Activated CD4-positive, alpha-beta T cell treated with anti-CD3 and anti-CD28 coated beads for 1 hour (primary cell): Measurements from ENCODE around the gene AKAP12.
"Not testable (repeated sequence)": the region's sequence is repeated elsewhere in the genome, so short reads cannot be mapped to it uniquely, and the experiment has no call there.

Experiments
- DNase-seq: peaks from one replicate; pipeline ENCODE4 v3.0.0-alpha.2; 2020

AKAP12 gene

GRCh38 chr6:151351146-151351700, 111.5 kb downstream of the AKAP12 start:
- DNase-seq: no peak

GRCh38 chr6:151351731-151352130, 112.0 kb downstream of the AKAP12 start:
- DNase-seq: no peak

- DNase-seq: no peak
Measured at GRCh38 chr6:151352410-151353396, 112.9 kb downstream of the AKAP12 start.

- DNase-seq: no peak
Measured at GRCh38 chr6:151353795-151354194, 114.0 kb downstream of the AKAP12 start.

- not testable (repeated sequence) for DNase-seq
Measured at GRCh38 chr6:151356983-151357382, 117.2 kb downstream of the AKAP12 start.

- DNase-seq: no peak
Measured at GRCh38 chr6:151357758-151358436, 118.1 kb downstream of the AKAP12 start.

GRCh38 chr6:151358475-151358874, 118.7 kb downstream of the AKAP12 start:
- no peak for DNase-seq

- no peak for DNase-seq
Measured at GRCh38 chr6:151359486-151359885, 119.7 kb downstream of the AKAP12 start.

- no peak for DNase-seq
Measured at GRCh38 chr6:151365233-151365632, 125.5 kb downstream of the AKAP12 start.

GRCh38 chr6:151370509-151371078, 130.8 kb downstream of the AKAP12 start:
- DNase-seq: no peak

- no peak for DNase-seq
Measured at GRCh38 chr6:151372164-151372563, 132.4 kb downstream of the AKAP12 start.

- no peak for DNase-seq
Measured at GRCh38 chr6:151374036-151374683, 134.4 kb downstream of the AKAP12 start.

GRCh38 chr6:151375833-151376232, 136.1 kb downstream of the AKAP12 start:
- no peak for DNase-seq

GRCh38 chr6:151376440-151376839, 136.7 kb downstream of the AKAP12 start:
- DNase-seq: no peak

GRCh38 chr6:151377095-151377494, 137.3 kb downstream of the AKAP12 start:
- DNase-seq: no peak

- DNase-seq: no peak
Measured at GRCh38 chr6:151379933-151380847, 140.4 kb downstream of the AKAP12 start.

- DNase-seq: no peak
Measured at GRCh38 chr6:151380848-151381205, 141.1 kb downstream of the AKAP12 start.

GRCh38 chr6:151381722-151382121, 142.0 kb downstream of the AKAP12 start:
- DNase-seq: no peak

GRCh38 chr6:151382631-151383030, 142.9 kb downstream of the AKAP12 start:
- DNase-seq: not testable (repeated sequence)

- no peak for DNase-seq
Measured at GRCh38 chr6:151384151-151384550, 144.4 kb downstream of the AKAP12 start.

GRCh38 chr6:151385177-151385576, 145.4 kb downstream of the AKAP12 start:
- DNase-seq: no peak
